ENCODE data around the gene CNTN5. TPM values are rescaled to one million over a fixed set of nuclear protein-coding genes. Genes with fewer than 3 reads are reported as not detected.

Gene CNTN5
- total RNA-seq, 1 experiment from 2014 or later = not detected

- TF ChIP-seq, protein P1, sequence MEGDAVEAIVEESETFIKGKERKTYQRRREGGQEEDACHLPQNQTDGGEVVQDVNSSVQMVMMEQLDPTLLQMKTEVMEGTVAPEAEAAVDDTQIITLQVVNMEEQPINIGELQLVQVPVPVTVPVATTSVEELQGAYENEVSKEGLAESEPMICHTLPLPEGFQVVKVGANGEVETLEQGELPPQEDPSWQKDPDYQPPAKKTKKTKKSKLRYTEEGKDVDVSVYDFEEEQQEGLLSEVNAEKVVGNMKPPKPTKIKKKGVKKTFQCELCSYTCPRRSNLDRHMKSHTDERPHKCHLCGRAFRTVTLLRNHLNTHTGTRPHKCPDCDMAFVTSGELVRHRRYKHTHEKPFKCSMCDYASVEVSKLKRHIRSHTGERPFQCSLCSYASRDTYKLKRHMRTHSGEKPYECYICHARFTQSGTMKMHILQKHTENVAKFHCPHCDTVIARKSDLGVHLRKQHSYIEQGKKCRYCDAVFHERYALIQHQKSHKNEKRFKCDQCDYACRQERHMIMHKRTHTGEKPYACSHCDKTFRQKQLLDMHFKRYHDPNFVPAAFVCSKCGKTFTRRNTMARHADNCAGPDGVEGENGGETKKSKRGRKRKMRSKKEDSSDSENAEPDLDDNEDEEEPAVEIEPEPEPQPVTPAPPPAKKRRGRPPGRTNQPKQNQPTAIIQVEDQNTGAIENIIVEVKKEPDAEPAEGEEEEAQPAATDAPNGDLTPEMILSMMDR (IDR thresholded peaks at IDR 0.05; ENCODE audit: unreplicated experiment) = no peak
- intact Hi-C loops (cut with micrococcal nuclease) = no loop called here
- Mint-ChIP-seq H3K27ac (ENCODE audit: low read depth, unreplicated experiment) (no peak overlapping the region), H3K9me3 (ENCODE audit: unreplicated experiment) (peaks cover 7% of the 10 kb centered on the region), H3K36me3 (ENCODE audit: insufficient read depth, unreplicated experiment) (no peaks in the 10 kb centered on the region), H3K4me1 (ENCODE audit: insufficient read depth, unreplicated experiment) (no peaks in the 10 kb centered on the region), H3K4me3 (ENCODE audit: unreplicated experiment) (no peak overlapping the region), H3K27me3 (ENCODE audit: insufficient read depth, unreplicated experiment) (no peaks in the 10 kb centered on the region)
- BruUV-seq (replicated peaks) = no TSS peak
- CTCF ChIA-PET = no interaction called here
- POLR2A ChIA-PET = no interaction called here
- no peak for DNase-seq (ENCODE audit: unreplicated experiment)
Measured at GRCh38 chr11:100141201-100141600, 1120.5 kb downstream of the CNTN5 start.

- Mint-ChIP-seq H3K27me3 (ENCODE audit: insufficient read depth, unreplicated experiment) (peaks cover 31% of the 10 kb centered on the region), H3K4me1 (ENCODE audit: insufficient read depth, unreplicated experiment) (no peaks in the 10 kb centered on the region), H3K36me3 (ENCODE audit: insufficient read depth, unreplicated experiment) (no peaks in the 10 kb centered on the region), H3K9me3 (ENCODE audit: unreplicated experiment) (peaks cover 18% of the 10 kb centered on the region), H3K27ac (ENCODE audit: low read depth, unreplicated experiment) (no peak overlapping the region), H3K4me3 (ENCODE audit: unreplicated experiment) (no peak overlapping the region)
- no peak for DNase-seq (ENCODE audit: unreplicated experiment)
- intact Hi-C loops (cut with micrococcal nuclease) = no loop called here
- BruUV-seq (replicated peaks) = no TSS peak
- POLR2A ChIA-PET = no interaction called here
- CTCF ChIA-PET = no interaction called here
- TF ChIP-seq, protein P1 (IDR thresholded peaks at IDR 0.05; ENCODE audit: unreplicated experiment) = no peak
Measured at GRCh38 chr11:100151944-100152343, 1131.2 kb downstream of the CNTN5 start.

DNA sequence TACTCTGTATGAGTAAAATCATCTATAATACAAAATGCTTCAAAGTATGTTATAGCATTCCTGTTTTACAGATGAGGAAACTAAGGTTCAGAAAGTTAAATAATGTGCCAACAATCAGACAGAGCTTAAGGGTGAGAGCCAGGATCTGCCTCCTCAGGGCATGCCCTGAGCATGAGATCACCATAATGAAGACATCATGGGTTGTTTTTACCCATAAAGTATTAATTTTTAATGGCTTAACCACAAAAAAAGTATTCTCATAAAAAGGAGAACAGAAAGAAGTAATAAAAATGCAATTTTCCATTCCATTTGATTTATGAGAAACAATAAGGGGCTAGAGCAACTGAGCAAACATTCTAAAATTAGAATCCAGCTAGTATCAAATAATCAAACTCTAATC, 1132.0 kb downstream of the CNTN5 start:
- Mint-ChIP-seq H3K4me1 (ENCODE audit: insufficient read depth, unreplicated experiment) (no peaks in the 10 kb centered on the region), H3K27me3 (ENCODE audit: insufficient read depth, unreplicated experiment) (peaks cover 25% of the 10 kb centered on the region), H3K4me3 (ENCODE audit: unreplicated experiment) (no peak overlapping the region), H3K27ac (ENCODE audit: low read depth, unreplicated experiment) (no peak overlapping the region), H3K36me3 (ENCODE audit: insufficient read depth, unreplicated experiment) (no peaks in the 10 kb centered on the region), H3K9me3 (ENCODE audit: unreplicated experiment) (peaks cover 21% of the 10 kb centered on the region)
- intact Hi-C loops (cut with micrococcal nuclease) = no loop called here
- ChIA-PET POLR2A (no interaction called here), CTCF (no interaction called here)
- TF ChIP-seq, protein P1 (IDR thresholded peaks at IDR 0.05; ENCODE audit: unreplicated experiment) = no peak
- no TSS peak for BruUV-seq (replicated peaks)
- DNase-seq (ENCODE audit: unreplicated experiment) = no peak

- no peaks in the 10 kb centered on the region for H3K27me3 Mint-ChIP-seq (ENCODE audit: insufficient read depth, unreplicated experiment)
- H3K36me3 Mint-ChIP-seq (ENCODE audit: insufficient read depth, unreplicated experiment) = no peaks in the 10 kb centered on the region
Measured at GRCh38 chr11:100163471-100163870, 1142.7 kb downstream of the CNTN5 start.

More at GRCh38 chr11:100163471-100163870, 1142.7 kb downstream of the CNTN5 start:
- no peaks in the 10 kb centered on the region for H3K4me1 Mint-ChIP-seq (ENCODE audit: insufficient read depth, unreplicated experiment)
- H3K9me3 Mint-ChIP-seq (ENCODE audit: unreplicated experiment) = peaks cover 7% of the 10 kb centered on the region
- CTCF ChIA-PET = no interaction called here
- BruUV-seq (replicated peaks) = no TSS peak
- TF ChIP-seq, protein P1 (IDR thresholded peaks at IDR 0.05; ENCODE audit: unreplicated experiment) = no peak
- intact Hi-C loops (cut with micrococcal nuclease) = no loop called here
- POLR2A ChIA-PET = no interaction called here
- no peak overlapping the region for H3K27ac Mint-ChIP-seq (ENCODE audit: low read depth, unreplicated experiment)
- no peak overlapping the region for H3K4me3 Mint-ChIP-seq (ENCODE audit: unreplicated experiment)
- DNase-seq (ENCODE audit: unreplicated experiment) = no peak

All from MCF 10A (cell line).